ENCODE data around the gene GRM1.

GRM1 gene

DNA sequence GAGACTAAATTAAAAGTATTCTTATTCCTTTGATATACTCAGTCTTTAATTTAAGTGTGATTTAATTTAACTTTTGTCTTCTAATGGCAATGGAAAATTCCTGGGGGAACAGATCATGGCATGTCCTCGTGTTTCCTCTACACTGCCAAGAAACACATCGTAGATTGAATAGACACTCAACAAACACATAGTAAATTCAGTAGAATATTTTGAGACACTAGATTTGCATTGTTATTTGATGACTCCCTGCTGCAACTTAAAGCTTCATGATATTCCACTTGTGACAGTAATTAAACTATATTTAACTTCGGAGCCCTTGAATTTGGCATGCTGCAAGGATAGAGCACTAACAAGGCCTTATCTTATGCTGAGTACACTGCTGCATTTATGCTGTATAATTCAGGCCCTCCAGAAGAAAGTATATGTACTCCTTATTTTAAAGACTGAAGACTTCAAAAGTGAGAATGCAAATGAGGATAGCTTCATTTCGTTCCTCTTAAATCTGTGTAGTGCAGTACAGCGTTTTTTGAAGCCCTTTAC lies 84.3 kb downstream of the GRM1 start:
- no peak overlapping the region for H3K27ac ChIP-seq
- TF ChIP-seq, protein P1, sequence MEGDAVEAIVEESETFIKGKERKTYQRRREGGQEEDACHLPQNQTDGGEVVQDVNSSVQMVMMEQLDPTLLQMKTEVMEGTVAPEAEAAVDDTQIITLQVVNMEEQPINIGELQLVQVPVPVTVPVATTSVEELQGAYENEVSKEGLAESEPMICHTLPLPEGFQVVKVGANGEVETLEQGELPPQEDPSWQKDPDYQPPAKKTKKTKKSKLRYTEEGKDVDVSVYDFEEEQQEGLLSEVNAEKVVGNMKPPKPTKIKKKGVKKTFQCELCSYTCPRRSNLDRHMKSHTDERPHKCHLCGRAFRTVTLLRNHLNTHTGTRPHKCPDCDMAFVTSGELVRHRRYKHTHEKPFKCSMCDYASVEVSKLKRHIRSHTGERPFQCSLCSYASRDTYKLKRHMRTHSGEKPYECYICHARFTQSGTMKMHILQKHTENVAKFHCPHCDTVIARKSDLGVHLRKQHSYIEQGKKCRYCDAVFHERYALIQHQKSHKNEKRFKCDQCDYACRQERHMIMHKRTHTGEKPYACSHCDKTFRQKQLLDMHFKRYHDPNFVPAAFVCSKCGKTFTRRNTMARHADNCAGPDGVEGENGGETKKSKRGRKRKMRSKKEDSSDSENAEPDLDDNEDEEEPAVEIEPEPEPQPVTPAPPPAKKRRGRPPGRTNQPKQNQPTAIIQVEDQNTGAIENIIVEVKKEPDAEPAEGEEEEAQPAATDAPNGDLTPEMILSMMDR (conservative IDR thresholded peaks at IDR 0.05) = no peak

DNA sequence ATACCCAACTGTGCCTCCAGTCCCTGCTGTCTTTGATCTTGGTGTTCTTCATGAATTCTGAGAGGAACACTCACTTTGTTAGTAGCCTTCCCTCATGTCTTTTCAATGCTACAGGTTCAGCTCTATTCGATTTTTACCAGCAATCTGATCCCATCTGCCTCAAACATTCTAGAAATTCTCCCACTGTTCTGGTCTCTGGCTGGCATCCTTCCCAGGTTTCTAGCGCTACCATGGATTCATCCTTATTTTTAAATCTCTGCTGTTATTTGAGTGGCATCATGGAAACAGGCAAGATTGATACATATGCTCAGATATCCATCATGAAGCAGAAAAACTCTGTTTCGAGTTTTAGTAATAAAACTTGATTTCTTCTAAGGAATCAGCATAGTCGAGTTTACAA lies 94.8 kb downstream of the GRM1 start:
- TF ChIP-seq, protein P1 (conservative IDR thresholded peaks at IDR 0.05) = no peak
- no peak overlapping the region for H3K27ac ChIP-seq

DNA sequence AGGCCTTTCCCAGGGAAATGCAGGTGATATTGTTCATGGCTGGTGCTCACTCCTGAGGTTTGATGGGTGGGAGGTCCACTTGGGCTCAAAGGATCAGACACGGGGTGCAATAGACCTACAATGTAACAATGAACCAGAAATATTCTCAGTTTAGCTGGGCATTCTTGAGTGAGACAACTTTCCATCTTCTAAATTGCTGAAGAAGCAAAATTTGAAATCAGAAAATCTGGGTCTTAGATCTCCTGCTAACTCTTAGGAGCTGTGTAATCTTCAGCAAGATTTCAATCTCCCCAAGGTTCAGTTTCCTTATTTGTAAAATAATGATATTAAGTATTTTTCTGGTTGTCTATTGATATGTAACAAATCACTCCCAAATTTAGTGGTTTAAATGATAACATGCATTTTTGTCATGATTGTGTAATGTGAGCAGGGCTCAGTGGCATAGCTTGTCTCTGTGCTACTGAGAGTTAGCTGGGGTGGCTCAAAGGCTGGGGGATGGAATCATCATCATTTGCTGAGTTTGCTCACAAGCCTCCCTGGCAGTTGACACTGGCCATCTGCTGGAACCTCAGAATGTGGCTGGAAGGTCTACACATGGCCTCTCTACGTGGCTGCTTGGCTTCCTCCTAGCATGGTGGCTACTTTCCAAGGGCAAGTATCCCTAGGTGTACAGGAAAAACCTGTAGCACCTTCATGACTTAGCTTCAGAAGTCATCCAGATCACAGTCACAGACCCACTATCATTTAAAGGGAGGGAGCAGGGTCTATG lies 98.8 kb downstream of the GRM1 start:
- TF ChIP-seq, protein P1 (conservative IDR thresholded peaks at IDR 0.05) = no peak
- no peak overlapping the region for H3K27ac ChIP-seq

DNA sequence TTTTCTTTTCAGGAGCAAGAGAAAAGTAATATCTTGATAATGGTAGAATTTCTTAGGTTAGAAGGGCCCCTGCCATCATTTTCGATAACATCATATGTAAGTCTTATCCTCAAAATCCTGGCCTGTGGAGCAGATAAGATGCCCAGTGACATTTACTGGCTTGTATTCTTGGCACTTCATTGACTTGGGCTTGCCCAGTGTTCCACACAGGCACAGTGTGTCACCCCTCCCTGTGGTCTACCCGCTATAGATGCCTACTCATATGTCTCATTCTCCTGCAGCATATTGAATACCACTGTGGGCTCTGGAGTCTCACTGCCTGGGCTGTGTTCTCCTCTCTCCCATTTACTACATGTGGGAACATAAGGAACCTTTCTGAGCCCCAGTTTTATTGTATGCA lies 105.0 kb downstream of the GRM1 start:
- H3K27ac ChIP-seq = no peak overlapping the region
- TF ChIP-seq, protein P1 (conservative IDR thresholded peaks at IDR 0.05) = no peak

DNA sequence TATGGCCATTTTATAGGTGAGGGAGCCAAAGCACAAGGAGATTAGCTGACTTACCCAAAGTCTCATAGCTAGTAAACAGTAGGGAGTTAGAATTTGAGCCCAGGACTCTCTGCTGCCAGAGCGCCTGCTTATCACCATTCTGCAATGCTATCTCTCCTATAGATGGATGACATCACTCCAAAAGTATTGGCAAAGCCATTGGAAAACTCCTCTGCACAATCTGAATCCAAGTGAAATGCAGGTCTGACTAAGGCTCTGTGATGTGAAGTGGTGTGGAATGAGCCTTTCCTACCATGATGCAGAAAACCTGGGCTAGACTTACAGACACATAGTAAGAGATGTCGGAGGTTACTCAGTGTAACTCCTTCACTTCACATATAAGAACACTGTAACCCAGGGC lies 106.3 kb downstream of the GRM1 start:
- TF ChIP-seq, protein P1 (conservative IDR thresholded peaks at IDR 0.05) = no peak
- no peak overlapping the region for H3K27ac ChIP-seq

DNA sequence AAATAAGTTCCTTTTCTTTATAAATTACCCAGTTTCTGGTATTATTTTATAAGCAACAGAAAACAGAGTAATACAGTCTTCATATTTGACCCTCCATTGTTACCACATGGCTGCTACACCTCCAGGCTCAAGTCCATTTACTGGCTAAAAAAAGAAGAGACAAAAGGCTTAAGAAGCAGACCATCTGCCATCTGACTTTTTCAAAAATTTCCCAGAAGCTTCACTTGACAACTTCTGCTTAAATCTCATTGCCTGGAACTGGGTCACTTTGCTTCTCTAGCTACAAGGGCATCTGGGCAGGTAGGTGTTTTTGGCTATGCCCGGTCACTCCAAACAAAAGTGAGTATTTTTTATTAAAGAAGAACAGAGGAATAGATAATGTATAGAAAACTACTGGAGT lies 118.0 kb downstream of the GRM1 start:
- TF ChIP-seq, protein P1 (conservative IDR thresholded peaks at IDR 0.05) = no peak
- H3K27ac ChIP-seq = no peak overlapping the region

DNA sequence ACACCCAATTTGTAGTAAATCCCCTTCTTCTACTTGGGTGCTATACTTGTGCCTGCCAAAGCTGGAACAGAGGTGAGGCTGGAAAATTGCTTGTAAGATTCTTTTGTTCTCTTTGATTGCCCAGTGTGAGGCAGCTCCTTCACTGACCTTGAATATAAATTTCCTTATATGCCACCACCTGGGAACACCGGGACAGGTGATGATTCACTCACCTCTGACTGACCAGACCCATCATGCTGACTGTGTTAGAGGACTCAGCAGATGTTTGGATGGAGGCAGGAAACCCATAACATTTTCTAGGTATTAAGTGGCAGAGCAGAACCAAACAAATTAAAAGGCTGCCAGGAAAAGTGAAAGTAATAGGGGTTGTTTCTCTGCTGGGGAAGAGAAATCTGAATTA lies 120.9 kb downstream of the GRM1 start:
- TF ChIP-seq, protein P1 (conservative IDR thresholded peaks at IDR 0.05) = no peak
- H3K27ac ChIP-seq = no peak overlapping the region
